ENCODE data around the gene ATP6V0E2. TPM values are rescaled to one million over a fixed set of nuclear protein-coding genes. Genes with fewer than 3 reads are reported as not detected.

Gene ATP6V0E2
- total RNA-seq, 2 donors from 2014 or later = 56.8 to 104 TPM

GRCh38 chr7:149859369-149859768, 14.4 kb upstream of the ATP6V0E2 start:
- ATAC-seq (no peak), DNase-seq (no peak)
- intact Hi-C loops (cut with DNase I) = no loop called here

- intact Hi-C loops (cut with DNase I) = no loop called here
- ATAC-seq (no peak), DNase-seq (no peak)
Observed at GRCh38 chr7:149859876-149860275, 13.9 kb upstream of the ATP6V0E2 start.

GRCh38 chr7:149860821-149861727, 12.7 kb upstream of the ATP6V0E2 start:
- intact Hi-C loops (cut with DNase I) = no loop called here
- DNase-seq (no peak), ATAC-seq (no peak)

- intact Hi-C loops (cut with DNase I) = no loop called here
Observed at GRCh38 chr7:149861728-149862045, 12.1 kb upstream of the ATP6V0E2 start.

GRCh38 chr7:149862156-149862555, 11.6 kb upstream of the ATP6V0E2 start:
- DNase-seq (no peak), ATAC-seq (no peak)
- intact Hi-C loops (cut with DNase I) = no loop called here

More at GRCh38 chr7:149861728-149862045, 12.1 kb upstream of the ATP6V0E2 start:
- DNase-seq (no peak), ATAC-seq (no peak)

- DNase-seq (no peak), ATAC-seq (no peak)
- intact Hi-C loops (cut with DNase I) = no loop called here
Observed at GRCh38 chr7:149863500-149863899, 10.3 kb upstream of the ATP6V0E2 start.

- ATAC-seq = no peak
- intact Hi-C loops (cut with DNase I) = no loop called here
Observed at GRCh38 chr7:149864023-149864422, 9.7 kb upstream of the ATP6V0E2 start.

GRCh38 chr7:149864751-149865150, 9.0 kb upstream of the ATP6V0E2 start:
- intact Hi-C loops (cut with DNase I) = no loop called here
- DNase-seq (no peak), ATAC-seq (no peak)

More at GRCh38 chr7:149864023-149864422, 9.7 kb upstream of the ATP6V0E2 start:
- DNase-seq = no peak

GRCh38 chr7:149865437-149865836, 8.3 kb upstream of the ATP6V0E2 start:
- intact Hi-C loops (cut with DNase I) = no loop called here
- ATAC-seq = peak; percentile 33 to 46
- DNase-seq = no peak

GRCh38 chr7:149866139-149866778, 7.5 kb upstream of the ATP6V0E2 start:
- ATAC-seq = no peak
- intact Hi-C loops (cut with DNase I) = no loop called here

GRCh38 chr7:149866779-149867447, 6.9 kb upstream of the ATP6V0E2 start:
- intact Hi-C loops (cut with DNase I) = no loop called here
- ATAC-seq = peak in 1 of 2 donors; percentile 57
- no peak for DNase-seq

More at GRCh38 chr7:149866139-149866778, 7.5 kb upstream of the ATP6V0E2 start:
- DNase-seq = no peak

- DNase-seq = no peak
- intact Hi-C loops (cut with DNase I) = no loop called here
Observed at GRCh38 chr7:149867762-149868622, 5.8 kb upstream of the ATP6V0E2 start.

GRCh38 chr7:149868623-149869290, 5.0 kb upstream of the ATP6V0E2 start:
- intact Hi-C loops (cut with DNase I) = no loop called here
- ATAC-seq = no peak
- DNase-seq = no peak

More at GRCh38 chr7:149867762-149868622, 5.8 kb upstream of the ATP6V0E2 start:
- no peak for ATAC-seq

- intact Hi-C loops (cut with DNase I) = no loop called here
- ATAC-seq (no peak), DNase-seq (no peak)
Observed at GRCh38 chr7:149869291-149869650, 4.5 kb upstream of the ATP6V0E2 start.

- ATAC-seq = no peak
- intact Hi-C loops (cut with DNase I) = no loop called here
- no peak for DNase-seq
Observed at GRCh38 chr7:149869867-149870266, 3.9 kb upstream of the ATP6V0E2 start.

GRCh38 chr7:149870274-149870673, 3.5 kb upstream of the ATP6V0E2 start:
- intact Hi-C loops (cut with DNase I) = no loop called here
- DNase-seq (no peak), ATAC-seq (no peak)

- DNase-seq = no peak
- ATAC-seq = no peak
- intact Hi-C loops (cut with DNase I) = no loop called here
Observed at GRCh38 chr7:149870701-149871483, 2.9 kb upstream of the ATP6V0E2 start.

- intact Hi-C loops (cut with DNase I) = no loop called here
- ATAC-seq (no peak), DNase-seq (no peak)
Observed at GRCh38 chr7:149871576-149871975, 2.2 kb upstream of the ATP6V0E2 start.

Data from left cardiac atrium (tissue), 4 donors.